ENCODE data around the gene THSD4. TPM values are rescaled to one million over a fixed set of nuclear protein-coding genes. Genes with fewer than 3 reads are reported as not detected.

The THSD4 gene
- total RNA-seq, 5 donors from 2014 or later (not counting 1 experiment from before 2014, with no cell fraction given) = 0.03 to 0.23 (median 0.18) TPM; not detected in 2

DNA sequence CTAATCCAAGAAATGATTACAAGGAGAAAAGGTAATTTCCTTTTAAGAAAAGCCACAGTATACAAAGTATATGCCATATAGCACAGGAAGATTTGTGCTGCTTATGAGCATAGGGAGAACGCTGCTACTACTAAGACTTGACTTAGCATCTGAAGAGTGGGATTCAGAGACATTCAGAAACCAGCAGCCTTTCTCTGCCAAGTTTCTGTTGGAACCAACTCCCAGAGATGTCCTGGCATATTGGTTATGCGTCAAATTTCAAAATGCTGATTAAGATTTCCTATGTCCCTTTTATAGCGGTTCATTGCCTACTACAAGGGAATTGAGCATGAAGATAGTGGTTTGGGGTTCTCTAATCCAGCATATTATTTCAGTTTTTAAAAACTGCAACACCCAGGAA lies 700.0 kb downstream of the THSD4 start:
- H3K27ac ChIP-seq (ENCODE audit: low read length) = no peak overlapping the region
- peaks cover 0 to 4% of the 10 kb centered on the region in 2 experiments for H3K27me3 ChIP-seq (replicated peaks in 1 of 2; ENCODE audit: control insufficient read depth in 2 of 2, extremely low read depth in 1 of 2, insufficient read depth in 2 of 2, low read length in 1 of 2)
- H3K4me3 Mint-ChIP-seq = no peak overlapping the region
- no CpG with 5 or more reads among the region's 3 CpGs for WGBS (ENCODE audit: insufficient coverage)
- no peaks in the 10 kb centered on the region for H3K4me1 ChIP-seq (ENCODE audit: control insufficient read depth in 1 of 2, extremely low read depth in 1 of 2, insufficient read depth in 2 of 2, low read length in 2 of 2)
- peaks cover 8% of the 10 kb centered on the region for H3K36me3 Mint-ChIP-seq
- no peaks in the 10 kb centered on the region for H3K9me3 ChIP-seq
- H3K4me1 Mint-ChIP-seq = no peaks in the 10 kb centered on the region
- no peak for DNase-seq
- ATAC-seq (replicated peaks in 1 of 4) = no peak
- no peak overlapping the region for H3K27ac Mint-ChIP-seq
- CTCF ChIA-PET = no interaction called here
- POLR2A ChIA-PET = no interaction called here
- no peaks in the 10 kb centered on the region for H3K36me3 ChIP-seq (ENCODE audit: control insufficient read depth in 2 of 2, extremely low read depth in 1 of 2, insufficient read depth in 1 of 2, low read length in 1 of 2)
- no peak overlapping the region for H3K4me3 ChIP-seq (ENCODE audit: control insufficient read depth in 1 of 2, extremely low read depth in 1 of 2, low read length in 1 of 2)
- peaks cover 4 to 17% (median 8%) of the 10 kb centered on the region in 3 donors for H3K9me3 Mint-ChIP-seq
- H3K27me3 Mint-ChIP-seq = no peaks in the 10 kb centered on the region

DNA sequence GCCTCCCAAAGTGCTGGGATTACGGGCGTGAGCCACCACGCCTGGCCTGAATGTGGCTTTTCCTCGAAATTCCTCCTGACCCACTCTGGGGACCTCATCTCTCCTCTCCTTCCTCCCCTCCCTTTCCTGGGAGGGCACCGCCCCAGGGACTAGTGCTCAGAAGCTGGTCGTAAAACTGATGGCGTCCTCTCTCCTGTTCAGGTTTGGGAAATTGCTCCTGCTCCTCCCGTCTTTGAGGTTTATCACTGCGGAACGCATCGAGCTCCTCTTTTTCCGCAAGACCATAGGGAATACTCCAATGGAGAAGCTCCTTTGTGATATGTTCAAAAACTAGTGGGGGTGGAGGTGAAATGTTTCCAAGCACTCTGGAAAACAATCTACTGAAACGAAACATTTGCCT lies 702.1 kb downstream of the THSD4 start:
- DNase-seq (no peak), ATAC-seq (replicated peaks in 1 of 4) (no peak)
- WGBS (ENCODE audit: insufficient coverage) = 93% methylated on average over 2 of the region's 13 CpGs
- H3K27ac Mint-ChIP-seq = no peak overlapping the region
- Histone ChIP-seq H3K27me3 (replicated peaks in 1 of 2; ENCODE audit: control insufficient read depth in 2 of 2, extremely low read depth in 1 of 2, insufficient read depth in 2 of 2, low read length in 1 of 2) (no peaks in the 10 kb centered on the region), H3K9me3 (no peaks in the 10 kb centered on the region), H3K27ac (ENCODE audit: low read length) (no peak overlapping the region), H3K4me1 (ENCODE audit: control insufficient read depth in 1 of 2, extremely low read depth in 1 of 2, insufficient read depth in 2 of 2, low read length in 2 of 2) (no peaks in the 10 kb centered on the region), H3K36me3 (ENCODE audit: control insufficient read depth in 2 of 2, extremely low read depth in 1 of 2, insufficient read depth in 1 of 2, low read length in 1 of 2) (no peaks in the 10 kb centered on the region), H3K4me3 (ENCODE audit: control insufficient read depth in 1 of 2, extremely low read depth in 1 of 2, low read length in 1 of 2) (no peak overlapping the region)
- ChIA-PET CTCF (no interaction called here), POLR2A (no interaction called here)
- H3K36me3 Mint-ChIP-seq = peaks cover 19% of the 10 kb centered on the region
- no peaks in the 10 kb centered on the region for H3K4me1 Mint-ChIP-seq
- H3K27me3 Mint-ChIP-seq = no peaks in the 10 kb centered on the region
- H3K4me3 Mint-ChIP-seq = no peak overlapping the region
- H3K9me3 Mint-ChIP-seq = peaks cover 4 to 34% (median 25%) of the 10 kb centered on the region in 3 donors

DNA sequence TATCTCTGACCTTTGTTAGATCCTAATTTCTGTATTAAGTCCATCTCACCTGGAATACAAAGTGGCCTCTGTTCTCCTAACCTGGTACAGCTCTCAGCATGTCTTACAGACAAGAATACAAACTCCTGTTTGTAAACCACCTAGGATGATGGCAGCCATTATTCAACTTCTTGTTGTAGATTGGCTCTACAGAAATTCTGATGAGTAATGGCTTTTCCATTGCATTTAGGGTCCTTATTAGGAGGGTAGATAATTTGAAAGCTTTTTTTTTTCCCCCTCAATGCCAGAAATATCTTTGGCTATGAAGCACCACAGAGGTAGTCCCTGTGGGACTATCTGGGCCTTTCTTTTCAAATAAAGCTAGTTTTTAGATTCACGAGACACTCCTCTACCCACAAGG lies 704.9 kb downstream of the THSD4 start:
- WGBS (ENCODE audit: insufficient coverage) = no CpG with 5 or more reads among the region's 1 CpG

DNA sequence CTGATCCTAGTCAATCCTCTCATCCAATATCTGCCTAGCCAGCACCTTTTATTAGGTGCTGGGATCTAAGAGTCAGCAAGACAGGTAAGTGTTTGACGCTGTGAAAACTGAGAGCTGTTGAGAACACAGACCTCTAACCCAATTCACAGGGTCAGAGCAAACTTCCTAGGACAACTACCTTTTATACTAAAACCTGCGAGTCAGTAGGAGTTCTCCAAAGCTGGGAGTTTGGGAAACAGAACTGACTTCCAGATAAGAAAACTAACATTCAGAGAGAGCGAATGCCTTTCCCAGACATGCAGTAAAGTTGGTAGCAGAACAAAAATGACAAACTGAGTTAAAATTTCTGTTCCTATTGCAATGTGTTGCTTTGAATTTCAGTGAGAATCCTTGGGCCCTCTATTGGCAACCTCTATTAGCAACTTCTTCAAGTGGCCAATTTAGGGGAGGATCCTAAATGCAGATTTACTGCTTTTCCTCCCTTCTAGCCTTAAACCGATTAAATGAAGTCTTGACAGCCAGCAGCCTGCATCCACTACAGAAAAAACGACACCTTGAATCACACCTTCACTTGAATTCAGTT lies 706.4 kb downstream of the THSD4 start:
- CTCF ChIA-PET = no interaction called here
- Mint-ChIP-seq H3K4me3 (no peak overlapping the region), H3K27me3 (no peaks in the 10 kb centered on the region), H3K9me3 (peaks cover 4 to 56% (median 39%) of the 10 kb centered on the region in 3 donors), H3K36me3 (peaks cover 59% of the 10 kb centered on the region), H3K27ac (no peak overlapping the region), H3K4me1 (no peaks in the 10 kb centered on the region)
- POLR2A ChIA-PET = no interaction called here
- H3K27me3 ChIP-seq (replicated peaks in 1 of 2; ENCODE audit: control insufficient read depth in 2 of 2, extremely low read depth in 1 of 2, insufficient read depth in 2 of 2, low read length in 1 of 2) = no peaks in the 10 kb centered on the region
- H3K4me1 ChIP-seq (ENCODE audit: control insufficient read depth in 1 of 2, extremely low read depth in 1 of 2, insufficient read depth in 2 of 2, low read length in 2 of 2) = no peaks in the 10 kb centered on the region
- DNase-seq (no peak), ATAC-seq (replicated peaks in 1 of 4) (no peak)
- no peak overlapping the region for H3K27ac ChIP-seq (ENCODE audit: low read length)
- WGBS (ENCODE audit: insufficient coverage) = 100% methylated on average over 2 of the region's 5 CpGs
- H3K36me3 ChIP-seq (ENCODE audit: control insufficient read depth in 2 of 2, extremely low read depth in 1 of 2, insufficient read depth in 1 of 2, low read length in 1 of 2) = peaks cover 0 to 7% of the 10 kb centered on the region in 2 donors
- H3K9me3 ChIP-seq = no peaks in the 10 kb centered on the region
- H3K4me3 ChIP-seq (ENCODE audit: control insufficient read depth in 1 of 2, extremely low read depth in 1 of 2, low read length in 1 of 2) = no peak overlapping the region

More for the DNA sequence above, 704.9 kb downstream of the THSD4 start:
- Histone ChIP-seq H3K36me3 (ENCODE audit: control insufficient read depth in 2 of 2, extremely low read depth in 1 of 2, insufficient read depth in 1 of 2, low read length in 1 of 2) (no peaks in the 10 kb centered on the region), H3K9me3 (no peaks in the 10 kb centered on the region), H3K4me3 (ENCODE audit: control insufficient read depth in 1 of 2, extremely low read depth in 1 of 2, low read length in 1 of 2) (no peak overlapping the region), H3K27me3 (replicated peaks in 1 of 2; ENCODE audit: control insufficient read depth in 2 of 2, extremely low read depth in 1 of 2, insufficient read depth in 2 of 2, low read length in 1 of 2) (no peaks in the 10 kb centered on the region), H3K27ac (ENCODE audit: low read length) (no peak overlapping the region), H3K4me1 (ENCODE audit: control insufficient read depth in 1 of 2, extremely low read depth in 1 of 2, insufficient read depth in 2 of 2, low read length in 2 of 2) (no peaks in the 10 kb centered on the region)
- ChIA-PET POLR2A (no interaction called here), CTCF (no interaction called here)
- Mint-ChIP-seq H3K36me3 (peaks cover 44% of the 10 kb centered on the region), H3K27me3 (no peaks in the 10 kb centered on the region), H3K4me3 (no peak overlapping the region), H3K27ac (no peak overlapping the region), H3K4me1 (no peaks in the 10 kb centered on the region), H3K9me3 (peaks cover 4 to 54% (median 38%) of the 10 kb centered on the region in 3 donors)
- ATAC-seq (replicated peaks in 1 of 4) (no peak), DNase-seq (no peak)

DNA sequence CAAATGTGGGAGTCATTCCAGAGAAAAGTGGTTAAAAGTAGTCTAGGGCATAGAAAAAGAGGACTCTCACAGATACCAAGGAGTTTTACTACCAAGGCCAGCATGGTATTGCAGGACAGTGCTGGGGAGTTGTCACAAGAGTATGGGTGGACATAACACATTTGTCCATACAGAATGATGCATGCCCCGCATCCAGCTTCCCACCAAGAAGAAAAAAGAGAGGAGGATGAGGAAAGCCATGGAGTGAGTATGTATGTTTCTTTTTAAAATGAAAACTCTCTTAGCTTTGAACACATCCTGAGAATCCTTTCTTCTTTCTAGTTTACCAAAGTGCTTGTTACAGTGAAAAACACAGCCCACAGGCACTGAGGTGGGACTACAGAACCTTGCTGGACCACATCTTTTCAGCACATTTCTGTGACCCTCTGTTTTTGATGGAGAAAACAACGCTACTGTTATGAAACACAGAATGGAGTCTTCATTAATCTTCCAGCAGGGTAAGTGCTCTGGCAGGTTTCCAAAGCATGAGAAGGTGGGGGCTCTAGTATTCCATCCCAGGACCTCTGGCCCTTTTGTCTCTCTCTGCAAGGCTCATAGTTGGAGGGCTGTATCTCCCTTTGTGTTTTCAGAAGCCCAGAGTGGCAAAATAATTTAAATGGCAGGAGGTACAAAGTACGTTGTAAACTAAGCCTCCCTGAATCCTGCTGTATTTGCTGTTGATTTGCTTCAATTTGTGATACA lies 707.8 kb downstream of the THSD4 start:
- peaks cover 74% of the 10 kb centered on the region for H3K36me3 Mint-ChIP-seq
- Histone ChIP-seq H3K27me3 (replicated peaks in 1 of 2; ENCODE audit: control insufficient read depth in 2 of 2, extremely low read depth in 1 of 2, insufficient read depth in 2 of 2, low read length in 1 of 2) (no peaks in the 10 kb centered on the region), H3K4me3 (ENCODE audit: control insufficient read depth in 1 of 2, extremely low read depth in 1 of 2, low read length in 1 of 2) (no peak overlapping the region), H3K4me1 (ENCODE audit: control insufficient read depth in 1 of 2, extremely low read depth in 1 of 2, insufficient read depth in 2 of 2, low read length in 2 of 2) (no peaks in the 10 kb centered on the region), H3K9me3 (no peaks in the 10 kb centered on the region), H3K27ac (ENCODE audit: low read length) (no peak overlapping the region), H3K36me3 (ENCODE audit: control insufficient read depth in 2 of 2, extremely low read depth in 1 of 2, insufficient read depth in 1 of 2, low read length in 1 of 2) (peaks cover 3 to 20% of the 10 kb centered on the region in 2 donors)
- H3K4me1 Mint-ChIP-seq = no peaks in the 10 kb centered on the region
- no peak overlapping the region for H3K4me3 Mint-ChIP-seq
- ChIA-PET POLR2A (no interaction called here), CTCF (no interaction called here)
- no peak for ATAC-seq (replicated peaks in 1 of 4)
- 71% methylated on average over 1 of the region's 3 CpGs for WGBS (ENCODE audit: insufficient coverage)
- no peaks in the 10 kb centered on the region for H3K27me3 Mint-ChIP-seq
- no peak overlapping the region for H3K27ac Mint-ChIP-seq
- no peak for DNase-seq
- H3K9me3 Mint-ChIP-seq = peaks cover 4 to 57% (median 38%) of the 10 kb centered on the region in 3 donors

DNA sequence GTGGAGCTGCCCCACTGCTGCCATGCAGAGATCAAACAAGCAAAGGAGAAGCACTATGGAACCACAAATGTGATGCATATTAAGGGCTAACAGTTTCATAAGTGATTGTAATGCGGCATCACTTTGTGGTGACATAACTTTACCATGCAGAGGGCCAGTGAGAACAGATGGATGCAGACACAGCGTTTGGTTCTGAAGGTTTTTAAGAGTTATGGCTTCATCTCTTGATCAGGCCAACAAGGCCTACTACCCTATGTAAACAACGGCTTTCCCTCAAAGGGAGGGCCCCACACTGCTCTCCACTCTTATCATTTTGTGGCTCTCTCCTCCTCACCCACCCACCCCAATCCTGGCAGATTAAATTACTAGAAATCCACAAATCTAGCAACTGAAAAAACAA lies 708.5 kb downstream of the THSD4 start:
- no peaks in the 10 kb centered on the region for H3K9me3 ChIP-seq
- 94% methylated on average over 3 of the region's 3 CpGs for WGBS (ENCODE audit: insufficient coverage)
- H3K27me3 ChIP-seq (replicated peaks in 1 of 2; ENCODE audit: control insufficient read depth in 2 of 2, extremely low read depth in 1 of 2, insufficient read depth in 2 of 2, low read length in 1 of 2) = no peaks in the 10 kb centered on the region
- no peaks in the 10 kb centered on the region for H3K4me1 Mint-ChIP-seq
- H3K4me3 Mint-ChIP-seq = no peak overlapping the region
- ChIA-PET POLR2A (no interaction called here), CTCF (no interaction called here)
- no peak overlapping the region for H3K27ac ChIP-seq (ENCODE audit: low read length)
- ATAC-seq (replicated peaks in 1 of 4) (no peak), DNase-seq (no peak)
- peaks cover 0 to 51% (median 38%) of the 10 kb centered on the region in 3 donors for H3K9me3 Mint-ChIP-seq
- peaks cover 3 to 27% of the 10 kb centered on the region in 2 donors for H3K36me3 ChIP-seq (ENCODE audit: control insufficient read depth in 2 of 2, extremely low read depth in 1 of 2, insufficient read depth in 1 of 2, low read length in 1 of 2)
- peaks cover 77% of the 10 kb centered on the region for H3K36me3 Mint-ChIP-seq
- H3K27me3 Mint-ChIP-seq = no peaks in the 10 kb centered on the region
- no peak overlapping the region for H3K27ac Mint-ChIP-seq
- no peak overlapping the region for H3K4me3 ChIP-seq (ENCODE audit: control insufficient read depth in 1 of 2, extremely low read depth in 1 of 2, low read length in 1 of 2)
- H3K4me1 ChIP-seq (ENCODE audit: control insufficient read depth in 1 of 2, extremely low read depth in 1 of 2, insufficient read depth in 2 of 2, low read length in 2 of 2) = no peaks in the 10 kb centered on the region

All from T-cell (primary cell).